Right lobe of liver (tissue), 4 donors: ENCODE results near the gene ADAMTS2.

Source experiments
- POLR2A ChIP-seq: fragments of 450-650 bp; IDR thresholded peaks from one replicate; pipeline ENCODE4 v1.6.1; 2017; ENCODE audit warnings: antibody characterized with exemption, mild to moderate bottlenecking
- TF ChIP-seq, protein P1 (sequence below), 4 donors: fragments of 200-600 bp in 3 of 4; fragments of 450-650 bp in 1 of 4; IDR thresholded peaks; one replicate each; pipeline versions ENCODE4 v1.5.1 to v1.8.0; 2016 to 2022; ENCODE audit warnings: antibody characterized with exemption in 4 of 4, mild to moderate bottlenecking in 2 of 4
- donor health status: DM: no; HTN: no; CAD: no.
- donor health status: DM: no; HTN: no; CAD: no.
- donor health status: DM: no; HTN: yes; CAD: no.

DNA sequence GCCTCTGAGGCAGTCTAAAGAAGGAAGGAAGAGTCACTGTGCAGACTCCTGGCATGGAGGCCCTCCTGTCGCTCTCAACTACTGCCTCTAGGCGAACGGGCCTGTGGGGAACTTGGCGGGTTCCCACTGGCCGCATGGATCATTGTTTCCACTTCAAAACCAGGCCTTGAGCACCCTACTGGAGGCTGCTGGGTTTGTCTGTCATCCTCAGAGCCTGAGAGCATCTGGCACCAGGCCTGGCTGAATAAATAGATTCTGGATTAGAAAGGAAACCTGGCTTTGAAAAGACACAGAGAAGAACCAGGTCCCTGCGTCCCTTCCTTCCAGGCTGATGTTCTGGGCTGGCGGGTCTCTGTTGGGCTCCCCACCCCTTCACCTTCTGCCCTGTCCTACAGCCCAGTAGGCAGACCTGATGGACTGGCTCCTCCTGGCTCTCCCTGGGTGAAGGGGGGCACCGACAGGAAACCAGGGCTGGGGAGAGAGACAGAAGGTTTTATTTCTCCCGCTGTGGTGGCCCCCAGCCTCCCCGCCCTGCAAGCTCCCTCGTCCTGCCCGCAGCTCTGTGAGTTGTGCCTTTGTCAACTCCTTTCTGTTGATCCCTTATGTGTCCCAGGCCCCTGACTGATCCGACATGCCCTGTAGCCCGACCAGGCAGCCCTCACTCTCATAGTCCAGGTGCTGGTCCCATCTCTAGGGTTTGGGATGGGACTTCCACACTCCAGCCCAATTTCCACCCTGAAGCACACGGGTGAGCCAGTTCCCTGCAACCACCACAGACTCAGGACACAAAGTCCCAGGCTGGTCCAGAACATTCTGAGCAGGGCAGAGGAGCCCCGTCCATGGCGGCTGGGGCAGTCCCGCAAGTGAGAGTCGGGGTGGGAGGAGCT lies 50.1 kb downstream of the ADAMTS2 start:
- TF ChIP-seq, protein P1, sequence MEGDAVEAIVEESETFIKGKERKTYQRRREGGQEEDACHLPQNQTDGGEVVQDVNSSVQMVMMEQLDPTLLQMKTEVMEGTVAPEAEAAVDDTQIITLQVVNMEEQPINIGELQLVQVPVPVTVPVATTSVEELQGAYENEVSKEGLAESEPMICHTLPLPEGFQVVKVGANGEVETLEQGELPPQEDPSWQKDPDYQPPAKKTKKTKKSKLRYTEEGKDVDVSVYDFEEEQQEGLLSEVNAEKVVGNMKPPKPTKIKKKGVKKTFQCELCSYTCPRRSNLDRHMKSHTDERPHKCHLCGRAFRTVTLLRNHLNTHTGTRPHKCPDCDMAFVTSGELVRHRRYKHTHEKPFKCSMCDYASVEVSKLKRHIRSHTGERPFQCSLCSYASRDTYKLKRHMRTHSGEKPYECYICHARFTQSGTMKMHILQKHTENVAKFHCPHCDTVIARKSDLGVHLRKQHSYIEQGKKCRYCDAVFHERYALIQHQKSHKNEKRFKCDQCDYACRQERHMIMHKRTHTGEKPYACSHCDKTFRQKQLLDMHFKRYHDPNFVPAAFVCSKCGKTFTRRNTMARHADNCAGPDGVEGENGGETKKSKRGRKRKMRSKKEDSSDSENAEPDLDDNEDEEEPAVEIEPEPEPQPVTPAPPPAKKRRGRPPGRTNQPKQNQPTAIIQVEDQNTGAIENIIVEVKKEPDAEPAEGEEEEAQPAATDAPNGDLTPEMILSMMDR (IDR thresholded peaks at IDR 0.05) = no peak
- no peak for TF ChIP-seq POLR2A
